ENCODE measurements around the gene MACROD2.

- no peak for TF ChIP-seq EZH2 (IDR thresholded peaks at IDR 0.05; ENCODE audit: low read length)
- no peak for TF ChIP-seq CTCF (optimal IDR thresholded peaks at IDR 0.05 in 1 of 3, IDR thresholded peaks at IDR 0.05 in 1 of 3, conservative IDR thresholded peaks at IDR 0.05 in 1 of 3; ENCODE audit: extremely low read depth in 1 of 3, insufficient read depth in 2 of 3, low read length in 3 of 3)
These were observed 349.4 kb downstream of the MACROD2 start for GRCh38 chr20:14344746-14345145.
